ENCODE results near the gene SKI.

DNA sequence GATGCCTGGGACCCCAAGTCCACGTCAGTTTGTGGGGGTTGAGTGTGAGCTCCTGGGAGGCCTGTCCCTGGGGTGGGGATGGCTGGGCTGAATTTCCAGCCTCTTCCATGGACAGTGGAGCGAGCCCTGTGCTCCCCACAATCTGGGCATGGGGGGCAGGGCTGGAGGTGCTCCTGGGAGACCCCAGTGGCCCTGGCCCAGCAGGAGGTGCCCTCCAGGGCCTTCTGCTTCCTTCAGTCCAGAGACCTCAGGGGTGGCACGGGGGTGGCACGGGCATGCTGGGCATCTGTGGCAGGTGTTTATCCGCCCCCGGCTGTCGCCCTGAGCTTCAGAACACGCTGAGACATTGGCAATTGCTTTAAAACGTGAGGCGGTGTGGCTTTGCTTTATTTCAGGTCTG is 122.4 kb downstream of the SKI start:
- TF ChIP-seq CTCF (IDR thresholded peaks at IDR 0.05; ENCODE audit: low read depth, low read length) (no peak), MYC (IDR thresholded peaks at IDR 0.05; ENCODE audit: low read depth, low read length) (no peak)
